ENCODE measurements around the gene EMP3.

DNA sequence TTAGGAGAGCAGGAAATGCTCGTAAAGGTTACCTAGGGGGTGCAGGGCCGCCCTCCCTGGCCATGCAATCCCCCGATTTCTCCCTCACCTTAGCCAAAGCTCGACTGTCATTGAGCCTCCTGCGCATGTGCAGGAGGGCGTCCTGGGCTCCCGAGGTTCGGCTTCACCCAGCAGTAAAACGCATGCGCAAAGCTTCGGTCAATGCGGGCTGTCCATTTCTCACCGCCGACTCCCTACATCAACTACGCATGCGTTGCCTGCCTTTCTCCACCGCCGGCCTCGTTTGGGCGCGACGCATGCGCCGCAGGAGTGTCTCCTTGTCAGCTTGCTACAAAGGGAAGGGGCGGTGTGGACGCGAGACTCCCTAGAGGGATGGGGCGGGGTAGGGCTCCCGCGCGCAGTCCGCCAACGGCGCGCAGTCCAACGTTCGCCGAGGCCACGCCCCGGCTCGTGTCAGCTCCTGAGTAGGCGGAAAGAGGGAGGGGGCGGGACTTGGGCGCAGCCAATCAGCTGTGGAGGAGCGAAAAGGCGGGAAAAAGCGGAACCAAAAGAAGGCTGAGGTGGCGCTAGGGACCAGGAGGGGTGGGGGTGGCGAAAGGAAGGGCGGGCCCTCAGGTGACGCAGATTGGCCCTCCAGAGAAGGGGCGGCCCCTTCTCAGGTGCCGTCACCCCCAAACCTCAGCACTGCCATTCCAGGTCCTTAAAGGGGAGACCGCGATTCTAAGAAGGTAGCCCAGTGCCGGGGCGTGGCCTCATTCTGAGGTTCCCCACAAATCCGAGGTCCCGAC, 38.7 kb downstream of the EMP3 start, which contains the start of the genes SYNGR4 and TMEM143:
- TF ChIP-seq POLR2AphosphoS5 (IDR thresholded peaks at IDR 0.05; ENCODE audit: low read depth, low read length): no peak
- TF ChIP-seq, protein P1, sequence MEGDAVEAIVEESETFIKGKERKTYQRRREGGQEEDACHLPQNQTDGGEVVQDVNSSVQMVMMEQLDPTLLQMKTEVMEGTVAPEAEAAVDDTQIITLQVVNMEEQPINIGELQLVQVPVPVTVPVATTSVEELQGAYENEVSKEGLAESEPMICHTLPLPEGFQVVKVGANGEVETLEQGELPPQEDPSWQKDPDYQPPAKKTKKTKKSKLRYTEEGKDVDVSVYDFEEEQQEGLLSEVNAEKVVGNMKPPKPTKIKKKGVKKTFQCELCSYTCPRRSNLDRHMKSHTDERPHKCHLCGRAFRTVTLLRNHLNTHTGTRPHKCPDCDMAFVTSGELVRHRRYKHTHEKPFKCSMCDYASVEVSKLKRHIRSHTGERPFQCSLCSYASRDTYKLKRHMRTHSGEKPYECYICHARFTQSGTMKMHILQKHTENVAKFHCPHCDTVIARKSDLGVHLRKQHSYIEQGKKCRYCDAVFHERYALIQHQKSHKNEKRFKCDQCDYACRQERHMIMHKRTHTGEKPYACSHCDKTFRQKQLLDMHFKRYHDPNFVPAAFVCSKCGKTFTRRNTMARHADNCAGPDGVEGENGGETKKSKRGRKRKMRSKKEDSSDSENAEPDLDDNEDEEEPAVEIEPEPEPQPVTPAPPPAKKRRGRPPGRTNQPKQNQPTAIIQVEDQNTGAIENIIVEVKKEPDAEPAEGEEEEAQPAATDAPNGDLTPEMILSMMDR (IDR thresholded peaks at IDR 0.05): no peak
- TF ChIP-seq, protein P2, sequence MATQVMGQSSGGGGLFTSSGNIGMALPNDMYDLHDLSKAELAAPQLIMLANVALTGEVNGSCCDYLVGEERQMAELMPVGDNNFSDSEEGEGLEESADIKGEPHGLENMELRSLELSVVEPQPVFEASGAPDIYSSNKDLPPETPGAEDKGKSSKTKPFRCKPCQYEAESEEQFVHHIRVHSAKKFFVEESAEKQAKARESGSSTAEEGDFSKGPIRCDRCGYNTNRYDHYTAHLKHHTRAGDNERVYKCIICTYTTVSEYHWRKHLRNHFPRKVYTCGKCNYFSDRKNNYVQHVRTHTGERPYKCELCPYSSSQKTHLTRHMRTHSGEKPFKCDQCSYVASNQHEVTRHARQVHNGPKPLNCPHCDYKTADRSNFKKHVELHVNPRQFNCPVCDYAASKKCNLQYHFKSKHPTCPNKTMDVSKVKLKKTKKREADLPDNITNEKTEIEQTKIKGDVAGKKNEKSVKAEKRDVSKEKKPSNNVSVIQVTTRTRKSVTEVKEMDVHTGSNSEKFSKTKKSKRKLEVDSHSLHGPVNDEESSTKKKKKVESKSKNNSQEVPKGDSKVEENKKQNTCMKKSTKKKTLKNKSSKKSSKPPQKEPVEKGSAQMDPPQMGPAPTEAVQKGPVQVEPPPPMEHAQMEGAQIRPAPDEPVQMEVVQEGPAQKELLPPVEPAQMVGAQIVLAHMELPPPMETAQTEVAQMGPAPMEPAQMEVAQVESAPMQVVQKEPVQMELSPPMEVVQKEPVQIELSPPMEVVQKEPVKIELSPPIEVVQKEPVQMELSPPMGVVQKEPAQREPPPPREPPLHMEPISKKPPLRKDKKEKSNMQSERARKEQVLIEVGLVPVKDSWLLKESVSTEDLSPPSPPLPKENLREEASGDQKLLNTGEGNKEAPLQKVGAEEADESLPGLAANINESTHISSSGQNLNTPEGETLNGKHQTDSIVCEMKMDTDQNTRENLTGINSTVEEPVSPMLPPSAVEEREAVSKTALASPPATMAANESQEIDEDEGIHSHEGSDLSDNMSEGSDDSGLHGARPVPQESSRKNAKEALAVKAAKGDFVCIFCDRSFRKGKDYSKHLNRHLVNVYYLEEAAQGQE (IDR thresholded peaks at IDR 0.05; ENCODE audit: insufficient read depth in 1 of 2, low read depth in 2 of 2, low read length in 1 of 2): no peak
